HG03575 (cell line): ENCODE results near the gene DHX57.
"Not testable (repeated sequence)": the region's sequence is repeated elsewhere in the genome, so short reads cannot be mapped to it uniquely, and the experiment has no call there.

Experiments used
- ATAC-seq: cut with Tn5 transposase; IDR thresholded peaks from one replicate; pipeline ENCODE4 v1.9.1; 2021; ENCODE audit not compliant: unreplicated experiment, insufficient number of reproducible peaks, low FRiP score; ENCODE audit errors: extremely low read depth

The DHX57 gene

DNA sequence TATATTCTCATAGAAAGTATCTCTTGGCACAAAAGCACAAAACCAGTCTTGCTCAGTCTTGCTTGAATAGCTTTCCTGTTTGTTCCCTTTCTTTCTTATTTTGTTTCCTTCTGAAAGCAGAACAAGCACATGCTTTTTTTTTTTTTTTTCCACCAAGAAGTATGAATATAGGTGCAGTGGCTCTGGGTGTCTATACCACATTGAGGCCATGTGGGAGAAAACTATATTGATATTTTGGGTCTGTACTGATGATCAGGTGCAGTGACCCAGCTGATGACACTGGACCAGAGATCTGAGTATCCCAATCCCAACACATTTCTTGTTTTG, 69.0 kb downstream of the DHX57 start:
- ATAC-seq: no peak

DNA sequence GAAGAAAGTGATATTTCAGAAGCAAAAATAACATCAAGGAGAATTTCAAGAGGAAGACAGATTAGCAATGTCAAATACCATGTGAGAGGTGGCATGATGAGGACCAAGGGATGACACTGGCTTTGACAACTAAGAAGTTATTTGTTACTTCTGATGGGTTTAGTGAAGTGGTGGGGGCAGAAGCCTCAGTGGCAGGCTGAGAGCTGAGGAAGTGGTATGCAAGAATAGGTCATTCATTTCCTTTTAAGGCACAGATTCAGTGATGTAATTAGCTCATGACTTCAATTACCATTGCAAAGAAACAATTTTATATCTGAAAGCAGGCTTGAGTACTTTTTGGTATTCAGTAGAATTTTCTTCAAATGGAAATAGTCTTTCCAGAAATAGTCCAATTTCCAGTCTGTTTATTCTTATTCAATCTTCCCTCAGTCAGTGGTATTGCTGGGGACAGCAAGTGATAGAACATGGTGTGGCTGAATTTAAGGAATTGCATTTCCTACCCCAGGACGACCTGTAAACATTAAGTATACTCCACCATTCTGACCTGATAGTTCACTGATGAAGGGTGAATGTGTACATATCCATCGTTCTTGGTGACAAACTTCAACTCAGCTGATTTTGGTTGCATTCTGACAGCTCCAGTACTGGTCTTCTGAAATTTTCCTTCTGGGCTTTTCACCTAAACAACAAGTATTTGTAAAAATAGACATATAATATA, 69.6 kb downstream of the DHX57 start:
- ATAC-seq: no peak

DNA sequence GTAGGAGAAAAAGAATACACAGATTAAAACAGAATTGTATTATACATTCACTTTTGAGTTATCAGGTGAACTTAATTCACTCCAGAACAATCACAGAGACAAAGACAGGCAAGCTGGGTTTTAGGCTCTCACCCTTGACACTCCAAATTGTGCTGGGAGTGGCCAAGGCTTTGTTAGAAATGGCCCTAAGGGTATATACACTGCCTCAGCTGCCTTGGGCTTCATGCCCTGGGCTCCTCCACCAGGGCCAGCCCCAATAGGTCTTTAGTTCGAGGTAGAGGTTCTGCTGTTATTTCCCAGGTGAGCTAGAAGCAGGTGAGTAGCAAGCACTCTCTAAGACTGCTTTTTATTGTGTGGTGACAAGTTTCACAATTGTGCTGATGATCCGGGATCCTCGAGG, 77.8 kb downstream of the DHX57 start:
- no peak for ATAC-seq

DNA sequence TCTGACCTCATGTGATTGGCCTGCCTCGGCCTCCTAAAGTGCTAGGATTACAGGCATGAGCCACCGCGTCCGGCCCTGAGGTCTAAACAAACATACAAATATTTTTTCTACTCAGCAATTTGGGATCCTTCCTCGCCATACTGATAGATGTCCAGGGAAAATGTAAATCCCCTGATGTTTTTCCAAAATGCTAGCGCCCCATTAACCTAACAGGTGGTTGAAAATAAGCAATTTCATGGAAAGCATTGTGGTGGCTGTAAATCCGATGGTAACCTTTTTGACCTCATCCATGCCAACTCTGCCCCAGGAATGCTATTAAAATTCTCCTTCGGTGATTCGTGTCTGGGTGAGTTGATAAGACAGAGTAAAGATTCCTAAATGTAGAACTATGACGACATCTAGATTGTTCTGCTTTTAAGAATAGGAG, 78.5 kb downstream of the DHX57 start:
- no peak for ATAC-seq

DNA sequence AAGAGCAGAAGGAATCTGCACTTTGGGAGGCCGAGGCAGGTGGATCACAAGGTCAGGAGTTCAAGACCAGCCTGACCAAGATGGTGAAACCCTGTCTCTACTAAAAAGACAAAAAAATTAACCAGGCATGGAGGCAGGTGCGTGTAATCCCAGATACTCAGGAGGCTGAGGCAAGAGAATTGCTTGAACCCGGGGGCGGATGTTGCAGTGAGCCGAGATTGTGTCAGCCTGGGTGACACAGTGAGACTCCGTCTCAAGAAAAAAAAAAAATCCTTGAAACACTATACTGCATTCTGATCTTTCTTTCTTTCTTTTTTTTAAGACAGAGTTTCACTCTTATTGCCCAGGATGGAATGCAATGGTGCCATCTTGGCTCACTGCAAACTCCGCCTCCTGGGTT, 80.7 kb downstream of the DHX57 start:
- not testable (repeated sequence) for ATAC-seq

DNA sequence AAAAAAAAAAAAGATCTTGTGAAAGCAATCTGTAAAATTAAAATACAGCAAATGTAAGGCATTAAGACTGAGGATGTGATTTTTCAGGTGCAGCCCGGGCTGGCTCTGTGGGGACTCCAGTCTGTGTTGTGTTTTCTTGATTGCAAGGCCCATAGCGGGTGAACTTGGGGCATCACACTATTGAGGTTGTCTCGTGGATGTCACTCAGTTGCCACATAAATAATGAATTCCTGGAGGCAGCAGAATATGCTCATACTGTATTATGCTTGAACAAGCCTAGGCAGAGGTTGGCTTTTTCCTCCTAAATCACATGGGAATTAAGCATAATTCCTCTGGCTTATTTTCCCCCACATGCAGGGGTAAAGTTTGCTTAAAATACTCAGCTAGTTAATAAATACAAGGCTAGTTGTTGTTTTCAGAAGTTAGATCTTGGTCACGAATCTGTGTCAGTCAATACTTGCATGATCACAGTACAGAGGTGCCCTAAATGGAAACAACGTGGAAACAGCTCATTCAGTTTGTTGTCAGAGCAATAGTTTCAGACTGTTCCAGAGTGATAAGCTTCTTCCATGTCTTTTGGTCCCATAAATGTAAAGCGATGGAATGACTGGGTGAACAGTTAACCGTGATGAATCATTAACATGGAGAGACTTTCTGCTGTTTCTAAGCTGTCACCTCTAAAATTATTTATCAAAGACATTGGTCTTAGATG, 81.3 kb downstream of the DHX57 start:
- ATAC-seq: no peak

DNA sequence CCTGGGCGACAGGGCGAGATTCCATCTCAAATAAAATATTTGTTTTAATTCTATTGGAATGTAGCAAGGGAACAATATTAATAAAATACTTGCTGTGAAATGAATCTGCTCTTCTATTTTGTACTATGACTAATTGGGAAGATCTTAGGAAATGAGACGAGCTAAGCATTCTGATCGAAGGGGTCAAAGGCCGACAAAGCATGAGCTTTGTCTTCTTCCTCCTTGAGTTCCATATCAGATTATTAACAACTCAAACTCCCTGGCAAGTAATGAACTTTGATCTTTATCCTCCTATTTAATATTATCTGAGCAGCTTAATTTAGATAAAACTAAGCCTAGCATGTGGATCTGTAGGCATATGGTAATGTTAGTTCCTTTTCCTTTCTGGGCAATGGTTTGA, 82.2 kb downstream of the DHX57 start:
- ATAC-seq: no peak

DNA sequence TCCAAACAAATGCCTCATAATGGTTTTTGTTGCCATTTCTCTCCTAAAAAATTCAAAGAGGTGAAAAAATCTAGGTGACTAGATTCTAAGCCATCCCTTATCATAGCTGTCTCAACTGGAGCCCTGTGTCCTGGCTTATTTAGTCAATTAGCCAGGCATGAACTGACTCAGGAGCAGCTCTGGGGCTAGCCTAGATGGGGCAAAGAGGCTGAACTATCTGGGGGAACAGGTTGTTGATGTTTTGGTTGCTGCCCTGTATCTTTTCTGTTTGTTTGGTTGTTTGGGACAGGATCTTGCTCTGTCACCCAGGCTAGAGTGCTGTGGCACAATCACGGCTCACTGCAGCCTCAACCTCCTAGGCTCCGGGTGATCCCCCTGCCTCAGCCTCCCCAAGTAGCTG, 83.0 kb downstream of the DHX57 start:
- no peak for ATAC-seq

DNA sequence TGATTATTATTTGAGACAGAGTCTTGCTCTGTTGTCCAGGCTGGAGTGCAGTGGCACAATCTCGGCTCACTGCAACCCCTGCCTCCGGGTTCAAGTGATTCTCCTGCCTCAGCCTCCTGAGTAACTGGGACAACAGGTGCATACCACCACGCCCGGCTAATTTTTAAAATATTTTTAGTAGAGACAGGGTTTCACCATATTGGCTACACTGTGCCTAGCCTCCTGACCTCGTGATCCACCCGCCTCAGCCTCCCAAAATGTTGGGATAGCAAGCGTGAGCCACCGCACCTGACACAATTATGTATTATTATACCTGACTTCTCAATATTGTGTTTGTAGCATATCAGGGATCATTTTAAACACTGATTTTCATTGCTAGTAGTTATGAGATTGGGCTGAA, 83.4 kb downstream of the DHX57 start:
- not testable (repeated sequence) for ATAC-seq

DNA sequence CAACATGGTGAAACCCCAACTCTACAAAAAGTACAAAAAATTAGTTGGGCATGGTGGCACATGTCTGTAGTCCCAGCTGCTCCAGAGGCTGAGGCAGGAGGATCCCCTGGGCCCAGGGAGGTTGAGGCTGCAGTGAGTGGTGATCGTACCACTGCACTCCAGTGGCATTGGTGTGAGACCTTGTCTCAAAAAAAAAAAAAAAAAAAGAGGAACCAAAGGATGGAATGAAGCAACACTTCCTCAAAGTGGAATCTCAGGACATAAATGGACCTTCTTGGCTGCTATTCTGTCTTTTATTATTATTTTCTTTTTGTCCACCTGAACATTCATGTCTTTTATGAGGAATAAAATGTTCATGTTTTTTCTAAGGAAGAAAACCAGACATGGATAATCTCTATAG, 84.0 kb downstream of the DHX57 start:
- ATAC-seq: no peak

DNA sequence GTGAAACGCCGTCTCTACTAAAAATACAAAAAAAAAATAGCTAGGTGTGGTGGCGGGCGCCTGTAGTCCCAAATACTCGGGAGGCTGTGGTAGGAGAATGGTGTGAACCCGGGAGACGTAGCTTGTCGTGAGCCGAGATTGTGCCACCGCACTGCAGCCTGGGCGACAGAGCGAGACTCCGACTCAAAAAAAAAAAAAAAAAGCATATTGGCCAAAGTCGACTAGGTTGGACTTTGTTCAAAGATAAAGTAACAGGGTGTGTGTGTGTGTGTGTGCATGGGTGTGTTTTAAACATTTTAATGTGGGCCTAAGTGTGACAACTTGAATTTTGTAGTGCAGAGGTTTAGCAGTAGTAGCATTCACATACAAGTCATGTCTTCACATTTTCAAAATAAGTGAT, 86.0 kb downstream of the DHX57 start:
- no peak for ATAC-seq

DNA sequence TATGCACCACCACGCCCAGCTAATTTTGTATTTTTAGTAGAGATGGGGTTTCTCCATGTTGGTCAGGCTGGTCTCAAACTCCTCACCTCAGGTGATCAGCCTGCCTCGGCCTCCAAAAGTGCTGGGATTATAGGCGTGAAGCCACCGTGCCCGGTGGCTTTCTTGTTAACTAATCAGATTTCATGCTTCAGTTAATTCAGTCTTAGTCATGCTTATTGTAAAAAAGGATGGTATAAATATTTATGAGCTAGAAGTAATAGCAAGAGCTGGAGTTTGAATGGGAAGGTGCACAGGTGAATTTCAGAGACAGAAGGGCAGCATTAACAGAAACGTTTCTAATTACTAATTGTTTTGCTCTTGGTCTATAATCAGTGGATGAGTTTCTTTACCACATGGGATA, 87.4 kb downstream of the DHX57 start:
- ATAC-seq: no peak

DNA sequence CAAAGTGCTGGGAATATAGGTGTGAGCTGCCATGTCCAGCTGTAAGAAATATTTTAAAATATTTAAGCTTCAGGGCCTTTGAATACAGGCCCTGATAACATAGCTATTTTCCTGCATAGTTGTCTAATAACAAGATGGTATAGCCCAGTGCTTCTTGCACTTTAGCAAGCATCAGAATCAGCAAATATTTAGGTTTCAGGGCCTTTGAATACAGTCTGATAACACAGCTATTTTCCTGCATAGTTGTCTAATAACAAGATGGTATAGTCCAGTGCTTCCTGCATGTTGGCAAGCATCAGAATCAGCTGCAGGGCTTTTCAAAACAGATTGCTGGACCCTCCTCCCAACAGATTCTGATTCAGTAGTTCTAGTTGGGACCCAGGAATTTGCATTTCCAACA, 92.1 kb downstream of the DHX57 start:
- no peak for ATAC-seq

DNA sequence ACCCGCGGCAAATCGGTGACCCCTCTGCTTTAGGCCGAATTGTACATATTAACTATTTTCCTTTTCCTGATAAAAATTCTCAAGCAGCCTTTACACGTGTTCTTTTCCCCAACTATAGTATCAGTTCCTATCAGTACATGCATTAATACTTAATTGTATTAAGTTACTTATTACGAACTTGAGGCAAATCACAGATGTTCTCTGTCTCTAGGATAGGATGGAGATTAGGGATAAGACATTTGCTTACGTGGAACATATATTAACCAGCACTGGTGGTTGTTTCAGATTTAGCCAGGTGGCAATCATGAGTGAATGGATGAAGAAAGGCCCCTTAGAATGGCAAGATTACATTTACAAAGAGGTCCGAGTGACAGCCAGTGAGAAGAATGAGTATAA, 97.0 kb downstream of the DHX57 start:
- ATAC-seq: no peak

DNA sequence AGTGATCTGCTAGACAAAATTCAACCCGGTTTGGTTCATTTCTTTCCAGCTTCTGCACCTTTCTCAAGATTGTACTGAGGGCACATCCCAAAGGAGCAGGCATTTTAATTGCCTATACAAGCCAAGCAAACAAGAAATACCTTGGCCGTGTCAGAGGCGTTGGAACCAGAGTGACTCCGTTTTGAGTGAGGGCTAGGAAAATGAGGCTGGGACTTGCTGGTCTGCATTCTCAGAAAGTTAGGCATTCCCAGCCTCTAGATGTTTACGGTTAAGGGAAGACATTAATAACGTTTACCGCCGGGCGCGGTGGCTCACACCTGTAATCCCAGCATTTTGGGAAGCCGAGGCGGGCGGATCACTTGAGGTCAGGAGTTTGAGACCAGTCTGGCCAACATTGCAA, 99.2 kb downstream of the DHX57 start:
- no peak for ATAC-seq

DNA sequence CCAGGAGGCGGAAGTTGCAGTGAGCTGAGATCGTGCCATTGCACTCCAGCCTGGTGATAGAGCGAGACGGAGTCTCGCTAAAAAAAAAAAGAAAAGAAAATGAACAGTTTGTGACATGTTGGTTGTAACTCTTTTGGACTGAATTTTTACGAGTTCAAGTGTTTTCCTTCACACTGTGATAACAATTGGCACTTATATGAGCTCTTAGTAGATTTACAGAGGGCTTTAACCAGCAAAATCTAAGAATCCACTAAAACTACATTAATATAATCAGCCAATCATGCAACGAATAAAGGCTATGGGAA, 99.9 kb downstream of the DHX57 start:
- no peak for ATAC-seq

DNA sequence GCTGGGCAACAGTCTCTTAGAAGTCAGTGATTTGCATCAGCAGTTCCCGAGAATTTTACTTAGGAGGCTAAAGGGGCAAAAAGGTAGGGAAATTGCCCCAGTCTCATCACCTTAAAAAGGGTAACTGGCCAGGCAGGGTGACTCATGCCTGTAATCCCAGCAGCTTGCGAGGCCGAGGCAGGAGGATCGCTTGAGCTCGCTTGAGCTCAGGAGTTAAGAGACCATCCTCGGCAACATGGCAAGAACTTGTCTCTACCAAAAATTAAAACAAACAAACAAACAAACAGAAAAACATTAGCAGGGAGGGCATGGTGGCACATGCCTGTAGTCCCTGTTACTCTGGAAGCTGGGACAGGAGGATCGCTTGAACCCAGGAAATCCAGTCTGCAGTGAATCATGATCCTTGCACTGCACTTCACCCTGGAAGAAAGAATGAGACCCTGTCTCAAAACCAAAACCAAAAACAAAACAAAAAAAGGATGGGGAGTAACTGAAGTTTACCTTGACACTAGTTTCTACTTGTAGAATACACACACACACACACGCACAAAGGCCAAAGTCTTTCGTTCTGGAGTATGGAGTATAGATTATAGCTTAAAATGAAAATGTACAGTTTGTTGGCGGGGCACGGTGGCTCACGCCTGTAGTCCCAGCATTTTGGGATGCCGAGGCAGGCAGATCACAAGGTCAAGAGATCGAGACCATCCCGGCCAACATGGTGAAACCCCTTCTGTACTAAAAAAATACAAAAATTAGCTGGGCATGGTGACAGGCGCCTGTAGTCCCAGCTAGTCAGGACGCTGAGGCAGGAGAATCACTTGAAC, 100.4 kb downstream of the DHX57 start:
- ATAC-seq: no peak

DNA sequence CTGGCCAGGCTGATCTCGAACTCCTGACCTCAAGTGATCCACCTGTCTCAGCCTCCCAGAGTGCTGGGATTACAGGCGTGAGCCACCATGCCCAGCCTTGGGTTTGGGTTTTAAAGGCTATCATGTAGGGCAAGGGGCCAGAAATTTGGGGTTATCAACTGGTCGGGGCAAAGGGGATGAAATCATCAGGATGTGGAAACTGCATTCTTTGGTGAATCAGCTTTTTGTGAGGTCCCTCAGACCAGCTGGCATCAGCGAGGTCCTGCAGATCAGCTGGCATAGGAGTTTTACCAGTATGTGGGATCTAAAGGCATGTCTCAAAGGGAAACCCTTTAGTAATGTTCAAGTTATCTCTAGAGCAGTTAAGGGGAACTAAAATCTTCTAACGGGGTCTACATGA, 104.1 kb downstream of the DHX57 start:
- ATAC-seq: no peak

DNA sequence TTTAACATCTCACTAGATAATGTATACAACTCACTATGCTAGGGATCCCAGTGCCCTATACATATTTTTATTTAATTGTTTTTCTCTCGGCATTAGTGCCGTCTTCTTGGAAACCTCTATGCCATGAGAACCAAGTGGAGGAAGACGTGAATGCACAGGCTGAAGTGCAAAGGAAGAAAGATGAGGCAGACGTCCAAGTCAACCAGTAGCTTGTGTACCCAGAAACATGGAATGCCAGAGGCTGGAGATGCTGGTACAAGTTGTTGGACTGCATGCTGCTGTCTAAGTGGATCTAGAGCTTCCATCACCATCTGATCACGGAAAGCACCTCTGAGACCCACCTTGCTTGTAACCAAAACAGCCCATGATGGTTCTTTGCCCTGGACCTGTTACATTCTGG, 110.2 kb downstream of the DHX57 start:
- no peak for ATAC-seq

DNA sequence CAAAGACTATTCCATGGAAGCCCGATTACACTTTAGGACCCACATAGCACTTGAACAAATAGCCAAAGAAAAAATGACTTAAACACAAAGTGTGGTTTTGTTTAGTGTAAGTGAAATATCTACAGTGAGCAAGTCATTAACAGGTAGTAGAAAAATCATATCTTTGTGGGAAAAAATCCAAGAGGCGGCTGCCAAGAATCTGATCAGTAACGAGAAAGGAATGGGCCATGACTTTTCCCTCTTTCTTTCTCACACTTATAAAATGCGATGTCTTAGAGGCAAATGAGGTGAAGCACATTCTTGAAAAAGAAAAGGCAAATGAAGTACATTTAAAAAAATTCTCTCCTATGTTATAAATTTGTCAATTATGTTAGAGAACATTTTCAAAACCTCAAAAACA, 110.6 kb downstream of the DHX57 start:
- no peak for ATAC-seq
